IMR-90 (cell line): ENCODE measurements around the gene RNU1-1. TPM values are rescaled to one million over a fixed set of nuclear protein-coding genes. Genes with fewer than 3 reads are reported as not detected.

Source experiments
- ATAC-seq: fragments of 200-7000 bp; cut with Tn5 transposase; 2 replicates; pipeline ENCODE4 v1.9.1; 2020; ENCODE audit warnings: low read depth, mild to moderate bottlenecking, moderate library complexity
- BruUV-seq: library from RNA; stranded (reverse); fragments of 400-500 nt; replicated peaks from 2 replicates; lab custom pipeline; 2021; lab: Mats Ljungman, UMichigan
- CTCF ChIA-PET: fragments of 300-600 bp; formaldehyde crosslinking; extraction: SDS; loops from one replicate; lab custom pipeline; 2021; ENCODE audit warnings: antibody characterized with exemption; lab: Yijun Ruan, JAX
- POLR2A ChIA-PET: fragments of 300-600 bp; sonication (Branson Sonifier 250); formaldehyde crosslinking; loops from one replicate; lab custom pipeline; 2022; ENCODE audit warnings: antibody characterized with exemption; ENCODE audit not compliant: unreplicated experiment; lab: Charles Lee
- DNase-seq: peaks from one replicate; pipeline ENCODE4 v3.0.0; 2013
- H2AFZ ChIP-seq: replicated peaks from 2 replicates; pipeline ENCODE3; 2013; ENCODE audit warnings: low read length, mild to moderate bottlenecking; ENCODE audit not compliant: poor library complexity
- H2AK5ac ChIP-seq: 2 replicates; pipeline ENCODE4 v1.6.1; 2013; ENCODE audit warnings: low read depth, low read length, inconsistent platforms
- H2AK9ac ChIP-seq: replicated peaks from 2 replicates; pipeline ENCODE3; 2013; ENCODE audit warnings: mild to moderate bottlenecking, low read depth, low read length, moderate library complexity; ENCODE audit not compliant: poor library complexity
- H2BK120ac ChIP-seq: 2 replicates; pipeline ENCODE4 v1.6.1; 2013; ENCODE audit warnings: low read depth, low read length, inconsistent platforms
- H2BK15ac ChIP-seq: 3 replicates; pipeline ENCODE4 v1.6.1; 2013; ENCODE audit warnings: low read depth, low read length, inconsistent platforms
- H2BK20ac ChIP-seq: 2 replicates; pipeline ENCODE4 v1.6.1; 2013; ENCODE audit warnings: low read depth, mild to moderate bottlenecking, inconsistent platforms, low read length, moderate library complexity
- H2BK5ac ChIP-seq: 2 replicates; pipeline ENCODE4 v1.6.1; 2013; ENCODE audit warnings: mild to moderate bottlenecking, low read depth, low read length, inconsistent platforms; ENCODE audit not compliant: poor library complexity, severe bottlenecking
- H3K14ac ChIP-seq: replicated peaks from 2 replicates; pipeline ENCODE4 v1.6.1; 2013; ENCODE audit warnings: low read depth, low read length, inconsistent platforms
- H3K18ac ChIP-seq: 2 replicates; pipeline ENCODE4 v1.6.1; 2013; ENCODE audit warnings: low read depth, low read length, control low read depth
- H3K23ac ChIP-seq: 2 replicates; pipeline ENCODE4 v1.6.1; 2013; ENCODE audit warnings: low read depth, low read length, inconsistent platforms
- H3K27ac ChIP-seq: 2 replicates; pipeline ENCODE4 v1.5.1; 2013; ENCODE audit warnings: mild to moderate bottlenecking, control low read depth, low read length; ENCODE audit not compliant: insufficient read depth
- H3K27me3 ChIP-seq: 2 replicates; pipeline ENCODE4 v1.6.1; 2013; ENCODE audit warnings: low read length; ENCODE audit not compliant: control insufficient read depth, insufficient read depth
- H3K36me3 ChIP-seq: 2 replicates; pipeline ENCODE4 v1.6.1; 2013; ENCODE audit warnings: low read length, mixed read lengths; ENCODE audit not compliant: control insufficient read depth, insufficient read depth
- H3K4ac ChIP-seq: 2 replicates; pipeline ENCODE4 v1.6.1; 2013; ENCODE audit warnings: low read depth, low read length, inconsistent platforms
- H3K4me1 ChIP-seq: 2 replicates; pipeline ENCODE4 v1.6.1; 2013; ENCODE audit warnings: low read length, mixed read lengths; ENCODE audit not compliant: control insufficient read depth, insufficient read depth
- H3K4me2 ChIP-seq: 2 replicates; pipeline ENCODE4 v1.6.1; 2013; ENCODE audit warnings: low read depth, mild to moderate bottlenecking, control low read depth, low read length, moderate library complexity
- H3K4me3 ChIP-seq: 2 replicates; pipeline ENCODE4 v1.5.1; 2013; ENCODE audit warnings: low read depth, mild to moderate bottlenecking, control low read depth, low read length, moderate library complexity; ENCODE audit not compliant: insufficient read depth
- H3K56ac ChIP-seq: 2 replicates; pipeline ENCODE4 v1.6.1; 2013; ENCODE audit warnings: low read length, inconsistent platforms; ENCODE audit not compliant: insufficient read depth; ENCODE audit errors: extremely low read depth
- H3K79me1 ChIP-seq, 2 experiments: 2 replicates each; pipeline ENCODE4 v1.6.1; 2013; ENCODE audit warnings: low read length in 2 of 2, inconsistent platforms in 1 of 2, low read depth in 1 of 2
- H3K9ac ChIP-seq: 2 replicates; pipeline ENCODE4 v1.6.1; 2013; ENCODE audit warnings: low read depth, low read length, control low read depth
- H3K9me1 ChIP-seq: 2 replicates; pipeline ENCODE4 v1.6.1; 2013; ENCODE audit warnings: low read length, inconsistent platforms; ENCODE audit not compliant: insufficient read depth
- H3K9me3 ChIP-seq: 2 replicates; pipeline ENCODE4 v1.6.1; 2013; ENCODE audit warnings: low read length; ENCODE audit not compliant: control insufficient read depth, insufficient read depth
- H4K20me1 ChIP-seq: 2 replicates; pipeline ENCODE4 v1.6.1; 2013; ENCODE audit warnings: low read length, inconsistent platforms; ENCODE audit not compliant: insufficient read depth
- H4K5ac ChIP-seq: 2 replicates; pipeline ENCODE4 v1.6.1; 2013; ENCODE audit warnings: mild to moderate bottlenecking, low read depth, low read length, control low read depth
- H4K8ac ChIP-seq, 2 experiments: 2 replicates each; pipeline ENCODE4 v1.6.1; 2013; ENCODE audit warnings: low read depth in 2 of 2, low read length in 2 of 2, control low read depth in 1 of 2, inconsistent platforms in 1 of 2
- H4K91ac ChIP-seq: 2 replicates; pipeline ENCODE4 v1.6.1; 2013; ENCODE audit warnings: low read depth, low read length, inconsistent platforms; ENCODE audit not compliant: insufficient read depth
- CHD1 ChIP-seq: IDR thresholded peaks from 2 replicates; pipeline ENCODE4 v1.6.1; 2012; ENCODE audit warnings: low read depth, low read length, improper control_type of control experiment
- FOS ChIP-seq: fragments of 150-350 bp; IDR thresholded peaks from 2 replicates; pipeline ENCODE4 v1.6.1; 2016; ENCODE audit warnings: low read depth, low read length
- MXI1 ChIP-seq: IDR thresholded peaks from 2 replicates; pipeline ENCODE4 v1.6.1; 2012; ENCODE audit warnings: low read depth, mild to moderate bottlenecking, low read length, moderate library complexity, borderline replicate concordance
- RAD21 ChIP-seq: IDR thresholded peaks from 2 replicates; pipeline ENCODE4 v1.6.1; 2012; ENCODE audit warnings: low read length, improper control_type of control experiment
- RCOR1 ChIP-seq: IDR thresholded peaks from 2 replicates; pipeline ENCODE4 v1.6.1; 2012; ENCODE audit warnings: mild to moderate bottlenecking, low read length, improper control_type of control experiment; ENCODE audit not compliant: insufficient replicate concordance
- RFX5 ChIP-seq: IDR thresholded peaks from 2 replicates; pipeline ENCODE4 v1.8.0; 2012; ENCODE audit warnings: low read depth, mild to moderate bottlenecking, low read length, moderate library complexity
- WGBS, 2 experiments: methylation state at CpG; one replicate each; pipeline versions ENCODE4 v1.1.5 to v1.1.7; 2013; ENCODE audit warnings: missing lambda C conversion rate in 2 of 2; ENCODE audit not compliant: insufficient read length in 1 of 2; ENCODE audit errors: extremely low coverage in 2 of 2; 5-methylcytosine and 5-hydroxymethylcytosine counted together
- dilution Hi-C: fragments of 300-500 bp; cut with HindIII; formaldehyde crosslinking; loops from one replicate; pipeline ENCODE4 v1.14.3; 2018; ENCODE audit warnings: low sequenced_read_pairs; ENCODE audit not compliant: unreplicated experiment
- in situ Hi-C: fragments of 300-500 bp; cut with MboI; formaldehyde crosslinking; loops from 3 replicates; pipeline ENCODE4 v1.14.3; 2019; ENCODE audit warnings: low sequenced_read_pairs, inconsistent platforms, mixed read lengths
- intact Hi-C: fragments of 100-400 bp; cut with micrococcal nuclease; formaldehyde crosslinking; loops from 2 replicates; pipeline ENCODE4 v1.10.0; 2022
- polyA plus RNA-seq, 3 experiments: library from polyadenylated mRNA; depleted of rRNA; stranded (reverse); fragments of >200 nt; gene quantifications; 2 replicates each; pipeline ENCODE4 v1.2.3, GENCODE V29; 2012; ENCODE audit warnings: low replicate concordance in 1 of 3
- total RNA-seq: library from RNA; depleted of rRNA; stranded (reverse); fragments of >200 nt; gene quantifications from 2 replicates; pipeline ENCODE4 v1.2.3, GENCODE V29; 2012

Gene RNU1-1
- total and polyA plus RNA-seq, 2 of the 4 experiments (the other 2 are of a cell fraction): under 0.01 TPM; not detected in 1

GRCh38 chr1:16521288-16521583 lies 7.2 kb upstream of the RNU1-1 start:
- Histone ChIP-seq H3K36me3 (no peaks in the 10 kb centered on the region), H3K4me1 (no peaks in the 10 kb centered on the region), H2BK15ac (no peak overlapping the region), H3K18ac (no peak overlapping the region), H2AK9ac (no peak overlapping the region), H4K20me1 (no peaks in the 10 kb centered on the region), H3K9ac (no peak overlapping the region), H3K27ac (no peak overlapping the region), H3K9me3 (no peaks in the 10 kb centered on the region), H4K5ac (no peak overlapping the region), H3K4me2 (no peak overlapping the region), H2BK120ac (no peak overlapping the region), H2BK20ac (no peak overlapping the region), H3K23ac (no peak overlapping the region), H4K91ac (no peak overlapping the region), H3K4me3 (no peak overlapping the region), H2AK5ac (no peak overlapping the region), H3K9me1 (no peaks in the 10 kb centered on the region; the same call in 1 of the 2 replicates), H3K14ac (no peak overlapping the region), H2AFZ (no peak overlapping the region), H3K27me3 (peaks cover 34% of the 10 kb centered on the region), H4K8ac (no peak overlapping the region), H2BK5ac (no peak overlapping the region), H3K56ac (no peak overlapping the region), H3K4ac (no peak overlapping the region), H3K79me1 (no peaks in the 10 kb centered on the region)
- CTCF ChIA-PET: no interaction called here
- no TSS peak for BruUV-seq
- POLR2A ChIA-PET: no interaction called here
- DNase-seq (no peak), ATAC-seq (no peak)
- dilution Hi-C loops: no loop called here
- WGBS, 2 experiments: 32% methylated on average over 9 of the region's 12 CpGs; no CpG with 5 or more reads in 1 of the 2 experiments
- TF ChIP-seq FOS: no peak
- no peak for TF ChIP-seq RCOR1
- no peak for TF ChIP-seq CHD1
- TF ChIP-seq RAD21: no peak
- TF ChIP-seq MXI1: no peak
- no peak for TF ChIP-seq RFX5
- in situ Hi-C loops: no loop called here
- intact Hi-C loops: no loop called here
